Raji (cell line): ENCODE results near the gene GRM4.

Experiments
- POLR2A ChIP-seq: IDR thresholded peaks from 2 replicates; pipeline ENCODE4 v1.6.1; 2011; ENCODE audit warnings: low read depth, low read length, control low read depth; ENCODE audit not compliant: insufficient read depth

GRM4 gene

GRCh38 chr6:34108176-34108575 is 37.7 kb downstream of the GRM4 start:
- no peak for TF ChIP-seq POLR2A

DNA sequence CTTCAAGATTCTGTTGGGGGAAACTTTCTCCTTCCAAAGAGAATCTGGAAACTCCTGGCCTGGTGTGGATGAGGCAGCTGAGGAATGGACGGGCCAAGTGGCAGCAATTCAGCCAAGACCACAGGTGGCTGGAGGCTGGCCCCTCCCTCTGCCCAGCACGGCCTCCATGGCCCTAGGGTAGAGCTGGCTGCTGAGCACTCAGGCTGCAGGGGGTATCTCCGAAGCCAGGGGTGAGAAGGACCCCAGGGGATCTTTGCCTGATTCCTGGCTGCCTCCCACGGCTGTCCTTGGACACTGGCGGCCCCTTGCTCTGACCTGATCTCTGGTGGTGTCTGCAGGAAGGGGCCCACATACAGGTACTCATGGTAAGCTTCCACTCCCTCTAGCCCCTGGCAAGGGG is 39.0 kb downstream of the GRM4 start:
- no peak for TF ChIP-seq POLR2A

DNA sequence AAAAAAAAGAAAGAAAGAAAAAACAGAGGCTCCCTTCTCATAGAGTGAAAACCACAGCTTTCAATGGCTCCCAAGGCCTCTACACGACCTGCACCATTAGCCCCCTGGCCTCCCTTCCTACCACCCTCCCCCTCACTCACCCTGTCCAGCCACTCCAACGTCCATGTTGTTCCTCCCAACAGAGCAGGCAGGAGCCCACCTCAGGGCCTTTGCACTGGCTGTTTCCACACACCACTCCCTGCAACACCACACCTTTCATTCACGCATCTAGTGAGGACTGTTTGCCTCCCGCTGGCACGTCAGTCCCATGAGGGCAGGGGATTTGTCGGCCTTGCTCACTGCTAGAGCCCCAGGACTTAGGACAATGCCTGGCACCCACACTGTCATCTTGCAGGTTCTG is 39.5 kb downstream of the GRM4 start:
- no peak for TF ChIP-seq POLR2A

- TF ChIP-seq POLR2A = no peak
These were observed 41.3 kb downstream of the GRM4 start for GRCh38 chr6:34104628-34105027.

DNA sequence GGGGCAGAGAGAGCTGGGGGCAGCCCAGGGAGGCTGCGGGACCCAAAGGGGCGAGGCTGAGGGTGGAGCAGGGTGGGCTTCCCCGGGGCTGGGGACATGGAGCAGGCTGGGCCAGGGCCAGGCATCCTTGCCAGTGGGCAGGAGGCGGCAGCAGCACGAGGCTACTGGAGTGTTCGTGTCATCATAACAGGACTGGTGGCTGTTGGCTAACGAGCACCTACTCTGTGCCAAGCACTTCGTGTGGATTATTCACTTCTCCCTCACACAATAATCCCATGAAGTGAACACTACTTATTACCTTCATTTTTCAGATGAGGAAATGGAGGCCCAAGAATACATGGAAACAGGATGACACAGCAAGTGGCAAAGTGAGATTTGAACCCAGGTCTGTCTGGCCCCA is 41.7 kb downstream of the GRM4 start:
- TF ChIP-seq POLR2A = no peak

DNA sequence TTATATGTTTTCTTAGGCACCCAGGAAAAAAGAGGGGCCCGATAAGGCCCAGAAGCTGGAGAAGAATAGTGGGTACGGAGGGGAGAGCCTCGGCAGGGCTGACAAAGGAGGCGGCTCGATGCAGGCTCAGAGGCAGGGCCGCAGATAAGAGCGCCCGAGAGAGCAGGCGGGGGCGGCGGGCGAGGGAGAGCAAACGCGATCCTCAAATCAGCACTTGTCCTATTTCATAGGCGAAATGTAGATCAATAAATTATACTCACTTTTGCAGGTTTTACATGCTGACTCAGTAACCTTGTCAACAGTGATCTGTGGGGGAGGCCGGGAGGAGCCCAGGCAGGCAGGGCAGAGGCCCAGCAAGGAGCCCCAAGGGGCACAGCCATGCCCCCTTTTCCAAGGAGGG is 42.6 kb downstream of the GRM4 start:
- no peak for TF ChIP-seq POLR2A

DNA sequence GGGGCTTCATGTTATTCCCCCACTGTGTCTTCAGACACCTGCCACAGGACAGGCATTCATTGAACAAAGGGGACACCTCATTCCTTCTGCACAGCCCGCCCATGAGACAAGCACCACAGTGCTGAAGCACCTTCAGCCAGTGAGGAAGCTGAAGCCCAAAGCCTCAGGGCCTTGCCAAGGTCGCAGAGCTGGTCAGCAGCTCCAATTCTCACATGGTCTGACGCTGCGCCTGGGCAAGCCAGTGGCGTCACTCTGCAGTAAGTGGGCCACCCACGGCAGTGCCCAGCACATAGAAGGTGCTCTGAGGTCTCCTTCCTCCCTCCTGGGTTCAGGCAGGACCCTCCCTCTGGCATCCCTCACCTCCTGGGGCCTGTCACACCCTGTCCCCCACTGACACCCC is 43.2 kb downstream of the GRM4 start:
- no peak for TF ChIP-seq POLR2A

- TF ChIP-seq POLR2A = no peak
These were observed 43.7 kb downstream of the GRM4 start for GRCh38 chr6:34102099-34102656.

DNA sequence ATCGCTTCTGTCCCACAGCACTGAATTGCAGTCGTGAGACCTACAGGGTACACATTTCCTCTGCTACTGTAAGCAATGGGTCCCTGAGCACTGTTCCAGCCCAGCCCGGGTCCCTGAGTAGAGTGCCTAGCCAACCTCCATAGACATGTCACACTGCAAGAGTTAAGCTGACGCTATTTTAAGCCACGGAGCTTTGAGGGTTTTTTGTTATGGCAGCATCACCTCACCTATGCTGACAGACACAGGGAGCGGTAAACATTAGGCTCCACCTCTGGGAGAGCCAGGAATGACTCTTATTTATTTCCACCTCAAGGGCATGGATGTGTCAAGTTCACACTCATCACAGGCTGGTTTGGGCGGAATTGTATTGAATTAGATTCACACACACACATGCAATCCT is 45.1 kb downstream of the GRM4 start:
- TF ChIP-seq POLR2A = no peak

GRCh38 chr6:34099878-34100277 is 46.0 kb downstream of the GRM4 start:
- TF ChIP-seq POLR2A = no peak

- TF ChIP-seq POLR2A = no peak
These were observed 47.6 kb downstream of the GRM4 start for GRCh38 chr6:34098045-34098936.

DNA sequence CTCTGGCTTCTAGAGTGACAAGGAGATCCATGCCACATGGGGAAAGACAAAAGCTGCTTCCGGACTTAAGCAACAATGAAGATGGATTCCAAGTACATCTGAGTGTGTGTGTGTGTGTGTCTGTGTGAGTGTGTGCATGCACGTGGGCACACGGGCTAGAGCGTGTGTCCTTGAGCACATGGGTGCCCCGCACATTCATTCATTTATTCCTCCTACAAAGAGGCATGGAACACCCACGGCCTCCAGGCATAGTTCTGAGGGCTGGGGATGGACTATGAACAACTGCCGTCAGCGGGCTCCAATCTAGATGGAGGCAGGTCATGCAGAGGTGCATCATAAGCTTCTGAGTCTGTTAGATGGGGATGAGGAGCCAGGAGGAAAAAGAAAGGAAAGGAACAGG is 49.1 kb downstream of the GRM4 start:
- TF ChIP-seq POLR2A = no peak

DNA sequence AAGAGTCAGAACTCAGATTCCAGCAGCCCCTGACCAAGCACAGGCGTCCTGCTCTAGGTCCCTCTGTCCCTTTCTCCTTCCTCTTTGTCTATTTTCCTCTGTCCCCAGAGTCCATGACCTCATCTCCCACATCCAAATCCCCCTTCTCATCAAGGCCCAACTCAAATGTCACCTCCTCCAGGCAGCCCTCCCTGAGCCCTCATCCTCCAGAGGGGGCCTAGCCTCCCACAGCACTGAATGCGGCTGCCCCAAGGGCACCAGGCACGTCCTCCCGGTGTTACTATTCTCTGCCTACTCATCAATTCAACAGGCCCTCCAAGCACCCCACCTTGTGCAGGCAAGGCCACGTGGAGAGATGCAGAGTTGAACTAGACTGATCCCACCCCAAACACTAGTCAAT is 49.7 kb downstream of the GRM4 start:
- TF ChIP-seq POLR2A = no peak

DNA sequence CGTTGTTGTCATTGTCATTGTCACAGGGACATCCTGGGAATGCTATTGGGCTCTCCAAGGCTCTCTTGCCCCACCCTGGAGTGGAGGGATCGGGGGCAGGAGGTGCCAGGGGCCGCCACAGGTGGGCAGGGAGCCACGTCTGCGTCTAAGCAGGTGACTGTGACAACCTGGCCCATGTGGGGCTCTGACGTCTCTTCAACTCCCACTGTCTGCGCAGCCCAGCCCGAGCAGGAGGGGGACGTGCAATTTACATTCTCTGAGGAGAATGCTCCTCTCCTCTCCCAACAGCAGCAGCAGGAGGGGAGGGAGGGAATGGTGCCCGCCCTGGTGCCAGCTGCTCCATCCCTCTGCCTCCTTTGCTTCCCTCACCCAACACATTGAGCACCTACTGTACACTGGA is 50.1 kb downstream of the GRM4 start:
- no peak for TF ChIP-seq POLR2A

DNA sequence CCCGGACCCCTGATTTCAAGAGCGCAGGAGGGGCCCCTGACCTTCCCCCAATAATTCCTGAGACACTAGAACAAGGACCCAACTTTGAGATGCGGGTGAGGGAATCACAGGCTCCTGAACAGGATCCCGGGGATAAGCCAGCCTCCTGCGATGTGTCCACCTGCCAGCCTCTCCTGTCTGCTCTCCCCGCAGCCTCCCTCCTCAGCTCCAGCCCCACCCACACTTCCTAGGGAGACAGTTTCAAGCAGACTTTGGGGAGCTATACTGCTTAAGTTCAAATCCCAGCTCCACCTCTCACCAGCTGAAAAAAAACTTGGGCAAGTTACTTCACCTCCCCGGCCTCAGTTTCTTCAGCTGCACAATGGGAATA is 50.8 kb downstream of the GRM4 start:
- no peak for TF ChIP-seq POLR2A

- TF ChIP-seq POLR2A = no peak
These were observed 51.3 kb downstream of the GRM4 start for GRCh38 chr6:34094474-34095135.

- TF ChIP-seq POLR2A = no peak
These were observed 51.9 kb downstream of the GRM4 start for GRCh38 chr6:34093854-34094430.

- TF ChIP-seq POLR2A = no peak
These were observed 52.7 kb downstream of the GRM4 start for GRCh38 chr6:34093206-34093605.
